ENCODE measurements around the gene DST.

Gene DST

DNA sequence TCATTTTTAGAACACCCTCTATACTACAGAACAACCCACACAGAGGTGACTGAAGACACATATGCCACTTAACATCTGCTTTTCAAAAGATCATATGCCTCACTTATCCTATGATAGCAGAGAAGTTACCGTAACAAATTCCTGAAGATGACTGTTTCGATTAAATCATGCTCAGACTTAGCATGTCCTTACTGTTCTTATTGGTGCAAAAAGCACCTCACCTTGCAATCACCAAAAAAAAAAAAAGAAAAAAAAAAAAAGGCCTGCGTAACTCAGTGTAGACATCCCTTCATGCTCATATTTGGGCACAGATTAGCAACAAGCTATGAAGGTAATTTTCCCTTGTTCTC, 17.7 kb upstream of the DST start:
- no peak for DNase-seq

DNA sequence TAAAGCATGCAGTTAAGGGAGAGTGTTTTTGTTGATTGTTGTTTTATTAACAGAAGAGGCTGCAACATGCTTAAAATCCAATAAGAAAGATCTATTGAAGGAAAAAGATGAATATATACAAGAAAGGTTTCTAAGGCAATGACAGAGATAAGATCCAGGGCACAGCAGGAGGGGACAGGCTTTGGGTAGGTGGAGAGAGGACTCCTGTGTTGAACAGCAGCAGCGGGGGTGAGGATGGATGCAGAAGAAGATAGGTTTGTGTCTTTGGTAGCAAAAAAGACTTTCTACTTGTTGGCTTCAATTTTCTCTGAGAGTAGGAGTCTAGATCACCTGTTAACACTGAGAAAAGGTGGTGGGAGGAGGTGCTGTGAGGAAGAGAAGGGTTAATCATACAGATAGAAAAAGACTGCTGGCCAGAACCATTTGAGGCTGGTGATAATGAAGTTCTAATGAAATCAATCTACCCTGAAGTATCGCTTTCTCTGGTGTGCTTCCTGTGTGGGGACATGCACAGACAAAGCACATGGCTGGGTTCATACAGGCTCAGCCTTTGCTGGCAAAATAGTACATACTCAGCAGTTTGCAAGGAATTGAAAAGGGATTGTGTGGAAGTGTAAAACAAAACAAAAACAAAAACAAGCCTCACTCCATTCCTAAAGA, 17.2 kb upstream of the DST start:
- peak; percentile 43 for DNase-seq

DNA sequence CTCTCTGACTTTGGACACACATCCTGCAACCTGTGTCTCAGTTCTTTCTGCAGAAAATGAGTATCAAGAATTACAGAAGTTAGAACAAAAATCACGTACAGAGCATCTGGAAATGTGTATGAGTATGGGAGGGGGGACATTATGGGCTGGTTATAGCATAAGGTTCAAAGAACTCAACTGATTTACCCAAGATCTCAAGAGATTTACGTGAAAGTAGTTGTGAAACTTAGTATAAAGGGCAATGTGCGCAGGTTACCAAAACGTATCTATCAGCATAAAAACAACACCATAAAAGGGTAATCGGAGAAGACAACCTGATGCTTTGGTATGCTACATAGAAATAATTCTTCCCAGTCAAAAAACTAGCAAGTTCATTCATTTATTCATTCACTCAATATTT, 15.6 kb upstream of the DST start:
- no peak for DNase-seq

DNA sequence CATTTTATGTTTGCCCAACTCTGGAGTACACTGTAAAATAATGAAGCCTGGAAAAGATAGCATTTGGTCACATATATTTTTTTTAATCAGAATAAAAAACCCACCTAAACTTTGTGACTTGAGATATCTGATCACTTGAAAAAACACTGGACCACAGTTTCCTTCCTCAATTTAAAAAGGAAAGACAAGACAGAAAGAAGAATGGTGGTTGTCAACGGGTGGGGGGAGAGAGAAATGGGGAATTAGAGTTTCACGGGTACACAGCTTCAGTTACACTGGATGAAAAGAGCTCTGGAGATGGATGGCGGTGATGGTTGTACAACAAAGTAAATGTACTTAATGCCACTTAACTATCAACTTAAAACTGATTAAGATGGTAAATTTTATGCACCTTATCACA, 14.7 kb upstream of the DST start:
- peak; percentile 80 for DNase-seq

DNA sequence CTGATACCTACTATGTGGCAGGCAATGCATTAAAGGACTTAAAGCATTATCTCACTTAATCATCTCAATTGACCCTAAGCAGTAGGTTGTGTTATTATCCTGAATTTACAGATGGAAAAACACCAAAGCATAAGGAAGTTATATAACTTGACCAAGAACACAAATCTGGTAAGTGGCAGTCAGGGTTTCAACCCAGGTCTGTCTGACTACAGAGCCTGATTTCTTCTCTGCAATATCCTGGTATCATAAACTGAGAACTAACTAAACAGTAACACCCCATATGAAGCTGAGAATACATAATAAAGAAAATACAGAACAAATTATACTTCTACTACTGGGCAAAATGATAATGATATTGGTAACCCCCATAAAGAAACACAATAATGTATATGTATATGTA, 13.8 kb upstream of the DST start:
- DNase-seq: no peak

DNA sequence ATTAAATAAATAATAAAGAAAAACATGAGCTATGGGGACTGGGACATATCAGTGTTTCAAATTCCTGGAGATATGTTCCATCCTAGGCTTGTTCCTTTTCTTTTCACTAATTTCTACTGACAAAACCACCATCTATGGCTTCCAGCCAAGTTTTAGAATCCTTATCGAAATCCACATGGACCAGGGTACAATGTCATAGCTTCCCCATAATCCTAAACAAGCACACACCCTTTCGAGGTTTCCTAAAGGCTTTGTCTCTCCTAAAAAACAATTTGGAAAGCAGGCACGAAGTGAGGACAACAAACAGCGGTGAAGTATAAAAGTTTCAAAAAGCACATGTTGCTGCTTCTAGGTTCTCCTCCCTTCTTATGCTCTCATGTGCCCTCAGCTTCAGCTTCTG, 13.3 kb upstream of the DST start:
- peak; percentile 63 for DNase-seq

DNA sequence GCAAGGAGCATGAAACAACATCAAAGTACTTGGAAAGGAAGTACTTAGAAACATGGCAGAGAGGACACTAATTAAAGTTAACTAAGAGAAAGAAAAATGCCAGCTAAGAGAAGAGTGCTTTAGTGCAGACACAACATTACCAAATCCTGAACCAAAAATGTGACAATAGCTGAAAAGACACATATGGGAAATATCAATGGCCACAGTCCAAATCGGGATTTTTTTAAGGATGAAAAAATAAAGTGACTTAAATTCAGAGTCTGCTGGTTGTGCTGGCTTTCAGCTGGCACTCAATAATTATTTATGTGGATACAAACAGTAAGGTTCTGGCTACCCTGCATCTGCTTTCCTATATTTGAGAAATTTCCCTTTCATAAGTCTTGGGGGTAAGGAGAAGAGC, 12.6 kb upstream of the DST start:
- DNase-seq: no peak

DNA sequence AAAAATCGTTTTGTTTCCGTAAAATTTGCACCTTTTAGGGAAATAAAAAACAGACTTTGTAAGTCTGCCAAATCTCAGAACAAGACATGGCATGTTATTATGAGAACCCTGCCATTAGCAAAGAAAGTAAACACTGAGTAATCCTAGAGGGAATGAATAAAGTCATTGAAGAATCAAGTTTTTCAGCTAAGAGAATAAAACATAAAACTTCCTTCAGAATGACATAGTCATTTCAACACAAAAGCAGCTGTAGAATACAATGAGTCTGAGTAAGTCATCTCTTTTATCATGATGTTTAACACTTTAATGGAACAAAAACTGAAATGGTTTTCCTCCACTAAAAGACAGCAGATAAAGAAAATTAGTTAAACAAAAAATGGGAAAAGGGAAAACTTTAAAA, 10.3 kb upstream of the DST start:
- DNase-seq: no peak

DNA sequence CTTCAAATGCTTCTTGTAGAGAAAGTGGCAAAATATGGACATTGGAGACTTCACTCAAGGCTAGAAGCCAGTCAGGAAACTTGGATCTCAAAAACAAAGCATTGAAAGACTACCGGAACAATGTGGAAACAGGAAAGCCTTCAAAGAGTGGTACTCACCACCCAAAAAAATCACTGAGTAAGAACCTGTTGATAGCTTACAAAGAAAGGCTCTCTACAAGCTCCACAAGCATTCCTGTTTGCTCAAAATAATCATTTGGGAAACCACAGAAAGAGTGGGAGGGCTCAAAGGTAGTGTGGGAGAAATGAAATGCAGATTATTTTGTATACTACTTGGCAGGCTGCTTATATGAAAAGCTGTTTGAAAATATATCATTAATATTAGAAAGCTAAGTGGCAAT, 9.5 kb upstream of the DST start:
- DNase-seq: no peak

DNA sequence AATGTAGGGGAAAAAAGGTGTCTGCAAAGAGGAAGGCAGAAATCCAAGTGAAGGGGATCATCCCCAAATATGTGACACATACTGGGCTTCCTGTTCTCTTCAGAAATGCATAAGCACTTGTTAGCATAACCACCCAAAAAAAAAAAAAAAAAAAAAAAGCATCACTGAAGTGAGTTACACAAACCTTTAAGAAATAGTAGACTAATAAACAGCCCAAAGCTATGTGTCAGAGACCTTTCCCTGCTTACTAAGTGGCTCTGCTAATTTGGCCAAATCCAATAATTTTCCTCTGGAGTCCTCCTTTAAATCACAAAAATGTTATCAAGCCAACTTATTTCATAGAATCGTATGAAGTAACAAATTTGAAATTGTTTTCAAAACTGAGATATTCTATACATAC, 7.5 kb upstream of the DST start:
- DNase-seq: no peak

DNA sequence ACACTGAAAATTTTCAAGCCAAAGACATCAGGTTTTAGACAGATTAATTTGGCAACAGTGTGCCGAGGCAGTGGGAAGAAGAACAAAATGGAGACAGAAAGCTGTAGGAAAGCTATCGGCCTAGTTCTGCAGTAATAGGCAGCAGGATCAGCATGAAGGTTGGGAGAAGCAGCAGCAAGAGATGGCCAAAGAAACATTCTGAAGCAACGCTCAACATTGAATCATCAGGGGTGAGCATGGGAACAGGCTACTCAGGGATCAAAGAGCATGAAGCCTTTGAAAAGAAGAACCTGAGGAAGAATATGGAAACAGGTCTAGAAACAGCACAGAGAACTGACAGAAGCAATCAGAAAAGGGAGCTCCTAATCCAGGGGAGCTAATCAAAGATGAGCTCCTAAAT, 7.1 kb upstream of the DST start:
- no peak for DNase-seq

DNA sequence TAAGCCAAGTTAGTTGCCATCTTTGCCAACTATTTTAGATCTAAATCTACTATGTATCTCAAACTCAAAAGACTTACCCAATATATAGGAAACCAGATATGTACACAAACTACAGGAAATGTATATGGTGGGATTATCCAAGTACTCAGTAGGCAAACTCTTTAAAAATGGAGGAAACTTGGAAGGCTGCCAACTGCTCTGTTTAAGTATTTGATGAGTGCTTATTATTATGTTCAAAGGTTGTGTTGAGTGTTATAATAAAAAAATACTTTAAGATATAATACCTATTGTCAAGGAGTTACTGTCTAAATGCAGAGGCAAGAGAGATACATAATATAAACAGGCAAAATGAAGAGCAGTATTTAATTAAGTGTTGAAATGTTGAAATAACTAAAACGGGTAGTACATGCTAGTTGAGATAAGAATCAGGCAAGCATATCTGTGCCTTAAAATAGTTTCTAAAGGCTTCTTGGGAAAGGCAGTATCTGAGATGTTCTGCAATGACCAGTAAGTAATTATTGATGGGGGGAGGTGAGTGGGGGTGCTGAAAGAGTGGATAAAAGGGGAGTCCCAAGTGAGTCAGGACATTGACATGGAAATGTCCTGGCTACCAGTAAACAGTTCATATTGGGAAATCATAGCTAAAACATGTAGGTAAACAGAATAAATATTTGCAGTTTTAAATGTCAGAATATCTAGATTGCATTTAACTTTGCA, 6.5 kb upstream of the DST start:
- peak; percentile 60 for DNase-seq

DNA sequence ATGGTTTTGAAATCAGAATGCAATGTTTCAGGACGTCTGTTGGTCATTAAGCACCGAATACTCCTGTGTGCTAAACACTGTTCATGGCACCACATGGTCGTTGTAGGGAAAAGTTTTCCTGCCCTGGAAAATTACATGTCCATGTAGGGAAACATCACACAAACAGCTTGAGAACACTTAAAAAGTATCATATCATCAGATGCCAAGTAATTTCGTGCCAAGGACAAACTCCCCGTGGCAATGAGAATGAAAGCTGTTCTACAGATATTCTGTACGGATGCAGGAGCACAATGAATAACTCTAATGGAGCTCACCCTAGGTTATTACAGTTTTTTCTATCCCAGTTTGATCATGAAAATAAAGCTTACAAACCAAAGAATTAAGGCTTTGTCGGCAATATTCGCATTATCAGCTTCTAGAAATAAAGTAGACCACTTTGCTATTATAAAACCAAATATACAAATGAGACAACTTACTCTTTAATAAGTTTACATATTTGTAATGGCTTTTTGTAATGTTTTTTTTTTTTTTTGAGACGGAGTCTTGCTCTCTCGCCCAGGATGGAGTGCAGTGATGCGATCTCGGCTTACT, 4.6 kb upstream of the DST start:
- no peak for DNase-seq

DNA sequence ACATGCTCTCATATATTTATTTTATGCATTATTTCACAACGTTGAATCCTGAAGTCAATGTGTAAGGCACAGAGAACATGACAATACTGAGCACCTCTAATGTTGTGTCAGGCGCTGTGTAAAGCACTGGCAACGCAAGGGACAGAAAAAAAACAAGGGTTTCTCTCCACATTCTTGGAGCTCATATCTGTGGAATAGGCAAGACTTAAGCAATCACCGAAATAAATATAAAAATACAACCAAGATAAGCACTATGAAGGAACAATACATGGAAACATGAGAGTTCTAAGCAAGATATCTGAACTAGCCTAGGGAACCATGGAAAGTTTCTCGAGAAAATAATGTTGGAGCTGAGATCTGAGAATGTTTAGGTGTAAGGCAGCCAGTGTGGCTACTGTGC, 1.7 kb upstream of the DST start:
- DNase-seq: no peak

DNA sequence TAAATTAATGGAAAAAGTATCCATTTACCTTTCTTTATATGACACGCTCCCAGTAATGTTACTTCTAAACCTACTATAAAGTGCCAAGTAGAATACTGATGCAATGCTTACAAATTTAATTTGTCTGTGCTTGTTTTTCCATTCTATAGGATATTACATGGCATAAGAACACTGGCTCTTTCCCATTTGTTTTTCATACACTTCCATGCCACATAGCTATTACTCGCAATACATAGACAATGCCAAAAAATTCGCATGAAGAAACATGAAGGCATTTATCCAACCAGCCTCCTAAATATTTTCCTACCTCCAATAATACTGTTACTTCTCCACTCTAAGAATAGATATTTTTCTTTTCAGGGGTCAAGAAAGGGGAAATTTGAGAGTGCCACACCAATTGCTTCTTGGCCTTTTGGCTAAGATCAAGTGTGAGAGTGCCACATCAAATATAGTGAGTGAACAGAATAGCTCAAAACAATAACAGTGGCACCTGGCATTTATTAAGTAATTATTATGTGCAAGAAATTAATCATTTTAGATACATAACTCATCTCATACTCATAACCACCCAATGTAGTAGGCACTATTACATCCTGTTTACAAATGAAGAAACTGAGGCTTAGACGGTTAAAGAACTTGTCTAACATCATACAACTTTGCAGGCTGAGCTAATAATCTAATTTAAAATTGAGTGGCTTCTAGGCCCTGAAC, 845 bp upstream of the DST start:
- DNase-seq: no peak

DNA sequence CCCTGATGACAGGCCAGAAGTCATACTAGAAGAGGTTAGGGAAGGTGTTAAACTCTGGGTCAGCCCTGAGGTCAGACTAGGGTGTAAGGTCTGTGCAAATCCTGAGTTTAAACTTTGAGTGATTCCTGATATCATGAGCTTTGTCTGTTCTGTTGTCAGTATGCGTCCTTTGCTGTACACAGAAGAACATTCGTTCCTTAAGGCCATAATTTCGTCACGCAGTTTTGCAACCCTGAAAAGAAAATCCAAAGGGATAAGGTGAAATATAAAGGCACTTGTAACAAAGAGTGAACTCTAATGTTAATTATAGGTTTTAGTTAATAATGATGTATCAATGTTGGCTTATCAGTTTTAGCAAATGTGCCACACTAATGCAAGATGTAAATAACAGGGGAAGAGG, 2.3 kb downstream of the DST start:
- no peak for DNase-seq

DNA sequence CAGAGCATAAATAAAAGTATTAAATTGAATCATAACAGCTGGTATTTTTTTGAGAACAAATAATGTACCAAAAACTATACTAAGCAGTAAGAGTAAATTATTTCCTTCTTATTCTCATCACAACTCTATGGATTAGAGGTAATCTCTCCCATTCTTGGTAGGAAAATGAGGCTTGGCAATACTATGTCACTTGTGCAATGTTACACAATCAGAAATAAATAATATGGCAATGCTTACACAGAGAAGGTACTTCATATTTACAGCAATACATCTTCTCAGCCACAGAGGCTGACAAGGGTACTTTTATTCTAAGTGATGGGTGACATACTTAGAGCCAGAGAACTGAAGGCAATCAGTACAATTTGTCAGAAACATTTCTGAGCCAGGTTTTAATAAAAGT, 3.9 kb downstream of the DST start:
- no peak for DNase-seq

DNA sequence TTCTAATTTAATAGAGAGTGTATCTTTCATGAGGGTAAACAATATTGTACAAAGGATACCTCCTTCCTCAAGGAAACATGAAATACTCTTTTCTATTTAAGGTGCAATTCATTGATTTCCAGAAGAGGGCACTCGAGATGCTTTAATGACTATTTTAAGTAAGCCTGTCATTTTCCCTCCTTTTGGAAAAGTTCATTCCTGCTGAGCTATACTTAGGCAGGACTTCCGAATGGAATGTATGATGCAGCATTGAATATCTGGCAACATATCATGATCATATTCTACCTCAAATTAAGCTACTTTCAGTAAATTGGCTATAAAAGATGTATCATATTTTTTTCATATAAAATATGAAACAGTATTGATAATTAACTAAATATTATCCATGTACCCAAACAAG, 5.0 kb downstream of the DST start:
- peak; percentile 64 for DNase-seq

DNA sequence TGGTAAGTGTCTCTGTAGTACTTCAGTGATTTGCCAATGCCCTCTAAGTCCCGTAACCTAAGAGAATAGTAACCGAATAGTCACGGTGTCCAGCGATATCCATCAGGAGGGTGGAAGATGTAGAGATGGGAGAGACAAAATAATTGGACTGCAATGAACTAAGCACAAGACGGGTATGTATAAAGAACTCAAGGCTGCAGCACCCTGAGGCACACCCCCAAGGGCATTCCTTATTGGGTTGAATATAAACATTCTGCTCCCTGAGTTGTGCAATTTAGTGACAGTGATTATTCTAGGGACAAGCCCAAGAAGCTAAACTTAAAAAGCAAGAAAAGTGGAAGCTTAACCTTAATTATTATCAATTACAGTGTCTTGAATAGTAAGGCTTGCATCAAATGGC, 14.6 kb downstream of the DST start:
- DNase-seq: no peak

DNA sequence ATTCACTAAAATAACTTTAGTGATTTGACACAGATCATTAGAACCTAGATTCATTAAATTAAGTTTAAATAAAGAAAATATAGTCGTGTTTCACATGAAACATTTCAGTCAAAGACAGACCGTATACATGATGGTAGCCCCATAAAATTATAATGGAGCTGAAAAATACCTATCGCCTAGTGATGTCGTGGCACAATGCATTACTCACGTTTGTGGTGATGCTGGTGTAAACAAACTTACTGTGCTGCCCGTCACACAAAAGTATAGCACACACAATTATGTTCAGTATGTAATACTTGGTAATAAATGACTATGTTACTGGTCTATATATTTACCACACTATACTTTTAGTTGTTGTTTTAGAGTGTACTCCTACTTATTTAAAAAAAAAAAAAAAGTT, 17.3 kb downstream of the DST start:
- DNase-seq: no peak

DNA sequence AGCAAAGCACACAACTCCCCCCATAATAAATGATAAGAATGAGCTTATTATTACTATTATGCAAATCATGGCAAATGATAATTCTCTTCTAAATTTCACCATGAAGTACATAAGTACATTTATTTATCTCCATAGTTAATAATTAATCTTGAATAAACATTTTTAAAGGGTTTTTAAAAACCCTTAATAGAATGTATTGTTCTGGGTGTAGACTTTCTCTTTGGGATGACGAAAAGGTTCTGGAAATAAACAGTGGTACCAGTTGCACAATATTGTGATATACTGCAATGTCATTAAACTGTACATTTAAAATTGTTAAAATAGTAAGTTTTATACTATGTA, 18.0 kb downstream of the DST start:
- DNase-seq: no peak

DNA sequence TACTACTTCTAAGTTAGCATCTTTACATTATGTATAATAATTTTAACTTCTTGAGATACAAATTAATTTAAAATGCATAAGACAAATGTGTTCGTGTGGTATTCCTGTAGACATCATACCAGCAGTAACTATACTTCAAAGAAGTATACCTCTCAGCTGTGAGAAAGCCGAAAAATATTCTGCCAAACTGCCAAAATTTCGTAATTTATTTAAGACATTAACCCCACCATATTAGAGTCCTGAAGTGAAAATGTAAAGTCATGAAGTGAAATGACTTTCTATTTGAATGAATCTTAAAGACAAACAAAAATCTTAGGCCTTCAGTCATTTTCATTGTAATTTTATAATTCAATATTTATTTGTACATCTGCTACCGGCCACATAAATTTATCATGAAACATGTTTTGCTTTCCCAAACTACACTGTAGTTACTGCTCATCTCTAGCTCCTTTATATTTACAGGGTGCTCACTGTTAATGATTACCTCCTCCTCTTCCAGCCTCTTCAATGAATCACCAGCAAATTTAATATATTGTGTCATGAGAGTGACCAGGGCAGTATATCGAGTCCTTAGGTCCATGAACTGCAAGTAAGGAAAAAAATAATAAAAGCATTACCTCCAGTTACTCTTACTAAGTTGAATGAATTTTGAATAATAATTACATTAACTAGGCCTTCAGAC, 18.5 kb downstream of the DST start:
- DNase-seq: no peak

DNA sequence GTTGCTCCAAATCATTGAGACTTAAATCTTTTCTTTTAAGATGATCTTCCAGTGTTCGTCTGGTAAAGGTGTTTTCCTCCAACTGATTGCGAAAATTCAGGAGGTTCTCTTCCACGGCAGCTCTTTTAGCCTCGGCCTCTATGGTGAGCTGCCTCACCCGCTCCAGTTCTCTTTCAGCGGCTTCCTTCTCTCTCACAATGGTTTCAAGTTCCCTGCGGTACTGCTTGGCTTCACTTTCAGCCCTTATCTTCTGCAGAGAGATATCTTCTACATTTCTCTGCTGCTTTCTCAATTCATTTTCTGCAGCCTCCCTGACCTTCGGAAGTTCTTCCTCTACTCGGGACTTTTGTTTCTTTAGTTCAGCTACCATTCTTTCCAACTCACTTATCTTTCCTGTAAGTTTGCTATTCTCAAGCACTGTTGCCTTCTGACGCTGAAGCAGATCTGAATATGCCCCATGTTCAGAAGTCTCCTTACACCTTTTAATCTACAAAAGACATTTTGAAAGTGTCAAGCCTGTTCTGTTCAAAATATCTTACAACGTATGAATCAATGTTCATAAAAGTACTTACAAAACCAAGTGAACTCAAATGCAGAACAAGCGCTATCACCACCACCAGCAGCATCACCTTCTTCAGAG, 22.3 kb downstream of the DST start:
- no peak for DNase-seq
